ENCODE results near the gene RCOR1. TPM values are rescaled to one million over a fixed set of nuclear protein-coding genes. Genes with fewer than 3 reads are reported as not detected.
"Not testable (repeated sequence)": the region's sequence is repeated elsewhere in the genome, so short reads cannot be mapped to it uniquely, and the experiment has no call there.

The RCOR1 gene
- total RNA-seq, 1 donor from 2014 or later = 13.4 TPM

DNA sequence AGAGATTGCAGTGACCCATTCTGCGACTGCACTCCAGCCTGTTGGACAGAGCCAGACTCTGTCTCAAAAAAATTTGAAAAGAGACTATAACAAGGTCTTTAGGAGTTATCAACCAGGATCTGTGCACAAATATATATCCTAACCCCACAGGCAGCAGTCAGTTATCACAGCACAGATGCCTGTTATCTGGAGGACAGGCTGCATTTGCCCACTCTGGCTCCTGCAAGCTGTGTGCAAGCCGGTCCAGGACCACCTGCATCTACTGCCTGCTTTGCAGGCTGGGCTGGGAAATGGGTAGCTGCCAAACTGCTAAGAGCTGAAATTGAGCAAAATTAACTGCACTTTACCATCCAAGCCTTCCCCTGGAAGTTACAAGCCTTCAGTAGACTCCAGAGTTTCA lies 21.4 kb upstream of the RCOR1 start:
- Histone ChIP-seq H3K4me3 (ENCODE audit: low read depth, low read length) (no peak overlapping the region), H3K36me3 (ENCODE audit: control insufficient read depth, insufficient read depth, low read length) (no peaks in the 10 kb centered on the region), H3K27me3 (ENCODE audit: control insufficient read depth, insufficient read depth, low read length) (no peaks in the 10 kb centered on the region)
- DNase-seq (ENCODE audit: low read depth) = no peak
- TF ChIP-seq, protein P1, sequence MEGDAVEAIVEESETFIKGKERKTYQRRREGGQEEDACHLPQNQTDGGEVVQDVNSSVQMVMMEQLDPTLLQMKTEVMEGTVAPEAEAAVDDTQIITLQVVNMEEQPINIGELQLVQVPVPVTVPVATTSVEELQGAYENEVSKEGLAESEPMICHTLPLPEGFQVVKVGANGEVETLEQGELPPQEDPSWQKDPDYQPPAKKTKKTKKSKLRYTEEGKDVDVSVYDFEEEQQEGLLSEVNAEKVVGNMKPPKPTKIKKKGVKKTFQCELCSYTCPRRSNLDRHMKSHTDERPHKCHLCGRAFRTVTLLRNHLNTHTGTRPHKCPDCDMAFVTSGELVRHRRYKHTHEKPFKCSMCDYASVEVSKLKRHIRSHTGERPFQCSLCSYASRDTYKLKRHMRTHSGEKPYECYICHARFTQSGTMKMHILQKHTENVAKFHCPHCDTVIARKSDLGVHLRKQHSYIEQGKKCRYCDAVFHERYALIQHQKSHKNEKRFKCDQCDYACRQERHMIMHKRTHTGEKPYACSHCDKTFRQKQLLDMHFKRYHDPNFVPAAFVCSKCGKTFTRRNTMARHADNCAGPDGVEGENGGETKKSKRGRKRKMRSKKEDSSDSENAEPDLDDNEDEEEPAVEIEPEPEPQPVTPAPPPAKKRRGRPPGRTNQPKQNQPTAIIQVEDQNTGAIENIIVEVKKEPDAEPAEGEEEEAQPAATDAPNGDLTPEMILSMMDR (IDR thresholded peaks at IDR 0.05; ENCODE audit: insufficient read depth, low read length, poor library complexity, severe bottlenecking) = no peak

DNA sequence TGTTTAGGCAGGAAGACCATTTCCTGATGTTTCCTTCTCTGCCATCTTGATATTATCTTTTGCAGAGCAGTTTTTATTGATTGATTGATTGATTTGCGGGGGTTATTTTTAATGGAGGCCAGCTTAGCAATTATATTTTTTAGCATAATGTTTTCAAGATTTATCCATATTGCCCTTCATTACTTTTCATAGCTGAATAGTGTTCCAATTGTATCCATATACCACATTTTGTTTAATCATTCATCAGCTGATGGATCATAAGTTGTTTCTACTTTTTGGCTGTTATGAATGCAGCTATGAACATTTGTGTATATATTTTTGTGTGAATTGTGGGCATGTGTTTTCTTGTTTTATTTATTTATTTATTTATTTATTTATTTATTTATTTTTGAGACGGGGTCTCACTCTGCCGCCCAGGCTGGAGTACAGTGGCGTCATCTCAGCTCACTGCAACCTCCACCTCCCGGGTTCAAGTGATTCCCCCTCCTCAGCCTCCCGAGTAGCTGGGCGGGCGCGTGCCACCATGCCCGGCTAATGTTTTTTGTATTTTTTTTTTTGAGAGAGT lies 20.9 kb upstream of the RCOR1 start:
- TF ChIP-seq, protein P1 (IDR thresholded peaks at IDR 0.05; ENCODE audit: insufficient read depth, low read length, poor library complexity, severe bottlenecking) = no peak
- H3K4me3 ChIP-seq (ENCODE audit: low read depth, low read length) = no peak overlapping the region
- DNase-seq (ENCODE audit: low read depth) = no peak
- no peaks in the 10 kb centered on the region for H3K36me3 ChIP-seq (ENCODE audit: control insufficient read depth, insufficient read depth, low read length)
- no peaks in the 10 kb centered on the region for H3K27me3 ChIP-seq (ENCODE audit: control insufficient read depth, insufficient read depth, low read length)

DNA sequence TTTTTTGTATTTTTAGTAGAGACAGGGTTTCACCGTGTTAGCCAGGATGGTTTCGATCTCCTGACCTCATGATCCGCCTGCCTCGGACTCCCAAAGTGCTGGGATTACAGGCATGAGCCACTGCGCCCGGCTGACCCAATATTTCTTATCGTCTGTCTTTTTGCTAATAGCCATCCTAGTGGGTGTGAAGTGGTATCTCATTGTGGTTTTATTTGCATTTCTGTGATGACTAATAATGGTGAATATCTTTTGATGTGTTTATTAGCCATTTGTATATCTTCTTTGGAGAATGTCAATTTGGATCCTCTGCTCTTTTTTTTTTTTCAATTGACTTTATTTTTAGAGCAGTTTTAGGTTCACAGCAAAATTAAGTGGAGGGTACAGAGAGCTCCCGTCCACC lies 19.3 kb upstream of the RCOR1 start:
- not testable (repeated sequence) for H3K27me3 ChIP-seq (ENCODE audit: control insufficient read depth, insufficient read depth, low read length); H3K36me3 ChIP-seq (ENCODE audit: control insufficient read depth, insufficient read depth, low read length); H3K4me3 ChIP-seq (ENCODE audit: low read depth, low read length); DNase-seq (ENCODE audit: low read depth)

GRCh38 chr14:102573591-102574046 lies 18.8 kb upstream of the RCOR1 start:
- Histone ChIP-seq H3K27me3 (ENCODE audit: control insufficient read depth, insufficient read depth, low read length) (no peaks in the 10 kb centered on the region), H3K36me3 (ENCODE audit: control insufficient read depth, insufficient read depth, low read length) (no peaks in the 10 kb centered on the region), H3K4me3 (ENCODE audit: low read depth, low read length) (no peak overlapping the region)
- DNase-seq (ENCODE audit: low read depth) = no peak
- TF ChIP-seq, protein P1 (IDR thresholded peaks at IDR 0.05; ENCODE audit: insufficient read depth, low read length, poor library complexity, severe bottlenecking) = no peak

- Histone ChIP-seq H3K27me3 (ENCODE audit: control insufficient read depth, insufficient read depth, low read length) (no peaks in the 10 kb centered on the region), H3K4me3 (ENCODE audit: low read depth, low read length) (no peak overlapping the region), H3K36me3 (ENCODE audit: control insufficient read depth, insufficient read depth, low read length) (no peaks in the 10 kb centered on the region)
- TF ChIP-seq, protein P1 (IDR thresholded peaks at IDR 0.05; ENCODE audit: insufficient read depth, low read length, poor library complexity, severe bottlenecking) = no peak
- DNase-seq (ENCODE audit: low read depth) = no peak
Observed at GRCh38 chr14:102574281-102575159, 17.9 kb upstream of the RCOR1 start.

GRCh38 chr14:102575160-102575845 lies 17.1 kb upstream of the RCOR1 start:
- no peak overlapping the region for H3K4me3 ChIP-seq (ENCODE audit: low read depth, low read length)
- no peaks in the 10 kb centered on the region for H3K27me3 ChIP-seq (ENCODE audit: control insufficient read depth, insufficient read depth, low read length)
- DNase-seq (ENCODE audit: low read depth) = no peak
- H3K36me3 ChIP-seq (ENCODE audit: control insufficient read depth, insufficient read depth, low read length) = no peaks in the 10 kb centered on the region
- TF ChIP-seq, protein P1 (IDR thresholded peaks at IDR 0.05; ENCODE audit: insufficient read depth, low read length, poor library complexity, severe bottlenecking) = no peak

GRCh38 chr14:102575846-102576428 lies 16.5 kb upstream of the RCOR1 start:
- not testable (repeated sequence) for H3K27me3 ChIP-seq (ENCODE audit: control insufficient read depth, insufficient read depth, low read length); H3K4me3 ChIP-seq (ENCODE audit: low read depth, low read length); H3K36me3 ChIP-seq (ENCODE audit: control insufficient read depth, insufficient read depth, low read length); DNase-seq (ENCODE audit: low read depth)

Measured in kidney epithelial cell (primary cell).